SK-N-SH (cell line): ENCODE data around the gene HIRA. TPM values are rescaled to one million over a fixed set of nuclear protein-coding genes. Genes with fewer than 3 reads are reported as not detected.

Source experiments
- CTCF ChIA-PET: fragments of 300-600, 350-600 bp; formaldehyde crosslinking; extraction: SDS; loops from one replicate; lab custom pipeline; 2021; lab: Yijun Ruan, JAX
- POLR2A ChIA-PET: fragments of 350-600 bp; sonication (Branson Sonifier 250); formaldehyde crosslinking; extraction: SDS; loops from one replicate; lab custom pipeline; 2020; ENCODE audit warnings: antibody characterized with exemption, inconsistent platforms; lab: Yijun Ruan, JAX
- DNase-seq: peaks from one replicate; pipeline ENCODE4 v3.0.0; 2012
- H2AFZ ChIP-seq: fragments of 200-600 bp; sonication (generic); 2 replicates; pipeline ENCODE4 v1.8.1; 2016; ENCODE audit warnings: antibody characterized with exemption, mild to moderate bottlenecking, low read depth
- H3F3A ChIP-seq: fragments of 200-600 bp; sonication (generic); replicated peaks from 2 replicates; pipeline ENCODE3; 2016; ENCODE audit warnings: antibody characterized with exemption, mild to moderate bottlenecking; ENCODE audit not compliant: insufficient read depth
- H3K27ac ChIP-seq, 2 experiments: fragments of 200-500 bp in 1 of 2; fragments of 200-600 bp in 1 of 2; sonication (Bioruptor generic) in 1 of 2; sonication (generic), shearing (Covaris generic) in 1 of 2; 2 replicates each; pipeline versions ENCODE4 v1.5.1 to v1.6.1; 2014 to 2016; ENCODE audit warnings: low read depth in 2 of 2, inconsistent platforms in 1 of 2, low read length in 1 of 2, mild to moderate bottlenecking in 1 of 2, mixed read lengths in 1 of 2
- H3K27me3 ChIP-seq: fragments of 200-600 bp; sonication (generic), shearing (Covaris generic); 2 replicates; pipeline ENCODE4 v1.6.1; 2016; ENCODE audit warnings: mixed run types; ENCODE audit not compliant: insufficient read depth
- H3K36me3 ChIP-seq, 2 experiments: fragments of 200-500 bp in 1 of 2; fragments of 200-600 bp in 1 of 2; sonication (Bioruptor generic) in 1 of 2; sonication (generic) in 1 of 2; replicated peaks in 1 of 2; 2 replicates each; pipeline versions ENCODE3 to v1.5.1; 2014 to 2016; ENCODE audit warnings: low read length in 1 of 2, mild to moderate bottlenecking in 1 of 2; ENCODE audit not compliant: insufficient read depth in 2 of 2, control insufficient read depth in 1 of 2
- H3K4me1 ChIP-seq, 2 experiments: fragments of 200-500 bp in 1 of 2; fragments of 200-600 bp in 1 of 2; sonication (Bioruptor generic) in 1 of 2; sonication (generic), shearing (Covaris generic) in 1 of 2; 2 replicates each; pipeline versions ENCODE4 v1.5.1 to v1.6.1; 2014 to 2016; ENCODE audit warnings: low read depth in 1 of 2, low read length in 1 of 2, mixed run types in 1 of 2; ENCODE audit not compliant: insufficient read depth in 2 of 2, control insufficient read depth in 1 of 2
- H3K4me2 ChIP-seq: fragments of 200-600 bp; sonication (generic), shearing (Covaris generic); 2 replicates; pipeline ENCODE4 v1.6.1; 2017; ENCODE audit warnings: mixed run types
- H3K4me3 ChIP-seq, 2 experiments: fragments of 200-500 bp in 1 of 2; fragments of 200-600 bp in 1 of 2; sonication (Bioruptor generic) in 1 of 2; sonication (generic), shearing (Covaris generic) in 1 of 2; 2 replicates each; pipeline versions ENCODE4 v1.5.1 to v1.8.1; 2014 to 2016; ENCODE audit warnings: low read depth in 2 of 2, inconsistent platforms in 1 of 2, low read length in 1 of 2, mild to moderate bottlenecking in 1 of 2, mixed read lengths in 1 of 2, moderate library complexity in 1 of 2
- H3K79me2 ChIP-seq: fragments of 200-600 bp; sonication (generic); 2 replicates; pipeline ENCODE4 v1.8.1; 2017; ENCODE audit warnings: mild to moderate bottlenecking; ENCODE audit not compliant: insufficient read depth
- H3K9ac ChIP-seq: fragments of 200-600 bp; sonication (generic); 2 replicates; pipeline ENCODE4 v1.6.1; 2017; ENCODE audit warnings: mixed run types
- H3K9me2 ChIP-seq: fragments of 200-600 bp; sonication (generic); 2 replicates; pipeline ENCODE4 v1.6.1; 2017; ENCODE audit warnings: mixed run types
- H3K9me3 ChIP-seq: fragments of 200-600 bp; sonication (generic); 2 replicates; pipeline ENCODE4 v1.6.1; 2017; ENCODE audit warnings: mixed run types, mild to moderate bottlenecking, moderate library complexity
- H4K20me1 ChIP-seq: fragments of 200-600 bp; sonication (generic); 2 replicates; pipeline ENCODE4 v1.6.1; 2017; ENCODE audit warnings: mild to moderate bottlenecking, mixed run types; ENCODE audit not compliant: insufficient read depth
- ELF1 ChIP-seq: IDR thresholded peaks from 2 replicates; pipeline ENCODE4 v1.4.0; 2012
- FOSL2 ChIP-seq: IDR thresholded peaks from 2 replicates; pipeline ENCODE4 v1.4.0; 2012; ENCODE audit warnings: low read depth, mild to moderate bottlenecking, moderate library complexity, borderline replicate concordance
- FOXJ3 ChIP-seq: sonication (generic); formaldehyde crosslinking; IDR thresholded peaks from 2 replicates; pipeline ENCODE4 v1.5.1; 2020; ENCODE audit warnings: mild to moderate bottlenecking, missing genetic modification reagents
- MAX ChIP-seq: IDR thresholded peaks from 2 replicates; pipeline ENCODE4 v1.4.0; 2012; ENCODE audit warnings: low read depth
- NRF1 ChIP-seq: IDR thresholded peaks from 2 replicates; pipeline ENCODE4 v1.6.1; 2012; ENCODE audit warnings: low read depth, mild to moderate bottlenecking, low read length
- POLR2AphosphoS5 ChIP-seq: IDR thresholded peaks from 2 replicates; pipeline ENCODE4 v1.6.1; 2012; ENCODE audit warnings: low read depth, low read length
- RAD21 ChIP-seq: IDR thresholded peaks from 2 replicates; pipeline ENCODE4 v1.6.1; 2012; ENCODE audit warnings: mild to moderate bottlenecking, low read length
- RCOR1 ChIP-seq: fragments of 150-350 bp; IDR thresholded peaks from 2 replicates; pipeline ENCODE4 v1.6.1; 2017; ENCODE audit warnings: antibody characterized with exemption, low read length
- RFX5 ChIP-seq: IDR thresholded peaks from 2 replicates; pipeline ENCODE4 v1.6.1; 2012; ENCODE audit warnings: mild to moderate bottlenecking, improper control_type of control experiment, low read length
- RXRA ChIP-seq: IDR thresholded peaks from 2 replicates; pipeline ENCODE4 v1.4.0; 2012; ENCODE audit warnings: low read depth, mild to moderate bottlenecking, borderline replicate concordance
- SIN3A ChIP-seq: IDR thresholded peaks from 2 replicates; pipeline ENCODE4 v1.6.1; 2012; ENCODE audit warnings: low read depth, mild to moderate bottlenecking, low read length, moderate library complexity, borderline replicate concordance
- SMC3 ChIP-seq: IDR thresholded peaks from 2 replicates; pipeline ENCODE4 v1.6.1; 2012; ENCODE audit warnings: low read depth, low read length, improper control_type of control experiment
- TAF1 ChIP-seq: IDR thresholded peaks from 2 replicates; pipeline ENCODE4 v1.6.1; 2012; ENCODE audit warnings: low read depth, mild to moderate bottlenecking, low read length, moderate library complexity, borderline replicate concordance
- TEAD4 ChIP-seq: IDR thresholded peaks from 2 replicates; pipeline ENCODE4 v1.4.0; 2012; ENCODE audit warnings: mild to moderate bottlenecking, borderline replicate concordance; ENCODE audit not compliant: insufficient read depth
- USF1 ChIP-seq: IDR thresholded peaks from 2 replicates; pipeline ENCODE4 v1.4.0; 2012; ENCODE audit warnings: low read depth, borderline replicate concordance
- USF2 ChIP-seq: fragments of 150-350 bp; IDR thresholded peaks from 2 replicates; pipeline ENCODE4 v1.6.1; 2017; ENCODE audit warnings: antibody characterized with exemption, low read length, low read depth, borderline replicate concordance
- WGBS: methylation state at CpG from one replicate; pipeline ENCODE4 v1.1.6; 2017; ENCODE audit warnings: low lambda C conversion rate; 5-methylcytosine and 5-hydroxymethylcytosine counted together
- polyA plus RNA-seq, 3 experiments: library from polyadenylated mRNA; depleted of rRNA; stranded (reverse); fragments of >200 nt; gene quantifications; 2 replicates each; pipeline ENCODE4 v1.2.3, GENCODE V29; 2012
- TF ChIP-seq, protein P1 (sequence below): fragments of 150-350 bp; IDR thresholded peaks from 2 replicates; pipeline ENCODE4 v1.6.1; 2016; ENCODE audit warnings: mild to moderate bottlenecking, low read depth, low read length

HIRA gene
- polyA plus RNA-seq, 1 of the 3 experiments (the other 2 are of a cell fraction) = 21.0 TPM

DNA sequence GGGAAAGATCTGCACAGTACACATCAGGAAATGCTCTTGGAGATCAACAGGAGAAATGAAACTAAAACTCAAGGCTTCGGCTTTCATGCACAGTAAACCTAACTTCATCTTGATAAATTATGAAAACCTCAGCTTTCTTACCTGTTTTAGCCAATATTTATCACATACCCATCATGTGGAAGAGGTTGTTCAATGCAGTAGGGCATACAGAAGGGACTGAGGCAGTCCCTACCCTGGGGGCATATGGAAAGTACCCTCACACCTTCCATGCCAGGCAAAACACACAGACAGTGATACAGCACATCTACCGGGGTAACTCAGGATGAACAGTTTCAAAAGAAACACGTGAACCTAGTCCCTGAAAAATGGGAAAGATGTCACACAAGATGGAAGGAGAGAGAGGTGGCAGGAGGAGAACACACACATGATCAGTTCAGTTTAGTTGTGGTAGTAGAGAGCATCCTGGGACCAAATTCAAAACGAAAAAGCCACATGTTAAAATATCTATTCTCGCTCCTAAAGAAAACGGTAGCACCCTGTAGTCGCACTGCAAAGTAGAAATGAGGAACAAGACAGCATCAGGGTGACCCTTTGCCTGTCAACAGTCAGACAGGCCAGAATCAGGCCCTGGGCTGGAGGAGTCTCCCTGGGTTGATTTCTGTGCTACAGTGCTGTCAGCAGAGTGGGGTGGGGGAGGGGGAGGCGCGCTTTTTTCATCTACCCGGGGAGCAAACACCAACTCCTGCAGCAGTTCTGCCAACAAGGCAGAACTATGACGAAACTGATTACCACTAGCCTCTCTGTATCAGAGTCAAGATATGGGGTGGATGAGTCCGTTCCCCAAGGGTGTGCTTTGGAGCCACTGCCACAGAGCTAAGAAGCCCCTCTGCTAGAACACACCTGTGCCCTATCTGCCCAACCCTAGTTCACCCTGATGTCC is 1.3 kb downstream of the HIRA start (continued):
- TF ChIP-seq MAX = no peak
- TF ChIP-seq, all 33 proteins: peak for 0

- POLR2A ChIA-PET = no interaction called here
- no peak overlapping the region for H3K27ac ChIP-seq
- H3K4me3 ChIP-seq = no peak overlapping the region
- no peak for TF ChIP-seq USF2
- peaks cover 0 to 16% of the 10 kb centered on the region in 2 experiments; a peak in 1 of 4 replicates for H3K4me1 ChIP-seq
- H3K9ac ChIP-seq = no peak overlapping the region
- no peaks in the 10 kb centered on the region for H3K9me3 ChIP-seq
- no peaks in the 10 kb centered on the region for H3K9me2 ChIP-seq
- H3K79me2 ChIP-seq = peaks cover 99% of the 10 kb centered on the region
- 95% methylated on average over 3 of the region's 3 CpGs for WGBS
- H3F3A ChIP-seq = no peaks in the 10 kb centered on the region
- no peaks in the 10 kb centered on the region for H3K36me3 ChIP-seq
- H3K27me3 ChIP-seq = no peaks in the 10 kb centered on the region
- CTCF ChIA-PET = no interaction called here
- no peak overlapping the region for H2AFZ ChIP-seq
- DNase-seq = no peak
- H4K20me1 ChIP-seq = peaks cover 59% of the 10 kb centered on the region
- H3K4me2 ChIP-seq = no peak overlapping the region
Observed at GRCh38 chr22:19424186-19424500, 7.4 kb downstream of the HIRA start.

- Histone ChIP-seq H3K9me3 (no peaks in the 10 kb centered on the region), H3K9me2 (no peaks in the 10 kb centered on the region), H3K4me1 (peaks cover 0 to 16% of the 10 kb centered on the region in 2 experiments; a peak in 1 of 4 replicates), H3K4me3 (no peak overlapping the region), H3K36me3 (no peaks in the 10 kb centered on the region), H3K27ac (no peak overlapping the region), H3K27me3 (no peaks in the 10 kb centered on the region), H4K20me1 (peaks cover 51% of the 10 kb centered on the region), H3F3A (no peaks in the 10 kb centered on the region), H3K9ac (no peak overlapping the region), H3K4me2 (no peak overlapping the region), H2AFZ (no peak overlapping the region), H3K79me2 (peaks cover 99% of the 10 kb centered on the region)
- CTCF ChIA-PET = interaction anchor here (0.9 to 2.1 kb wide), 2 partner anchors 51 to 243 kb away, joined by 3 to 5 read pairs; no protein-coding TSS in a partner anchor
- WGBS = 93% methylated on average over 10 of the region's 11 CpGs
- POLR2A ChIA-PET = interaction anchor here (1.0 kb wide), 1 partner anchor 9 kb away, joined by 3 read pairs; no protein-coding TSS in a partner anchor
- no peak for DNase-seq
- TF ChIP-seq RAD21 (no peak), TAF1 (no peak), TEAD4 (no peak), SMC3 (no peak), SIN3A (no peak), RXRA (no peak), FOSL2 (no peak), NRF1 (no peak), RFX5 (no peak), ELF1 (no peak), USF1 (no peak), RCOR1 (no peak), FOXJ3 (CRISPR knock-in tag) (no peak), POLR2AphosphoS5 (no peak), USF2 (no peak)
- TF ChIP-seq, protein P1, sequence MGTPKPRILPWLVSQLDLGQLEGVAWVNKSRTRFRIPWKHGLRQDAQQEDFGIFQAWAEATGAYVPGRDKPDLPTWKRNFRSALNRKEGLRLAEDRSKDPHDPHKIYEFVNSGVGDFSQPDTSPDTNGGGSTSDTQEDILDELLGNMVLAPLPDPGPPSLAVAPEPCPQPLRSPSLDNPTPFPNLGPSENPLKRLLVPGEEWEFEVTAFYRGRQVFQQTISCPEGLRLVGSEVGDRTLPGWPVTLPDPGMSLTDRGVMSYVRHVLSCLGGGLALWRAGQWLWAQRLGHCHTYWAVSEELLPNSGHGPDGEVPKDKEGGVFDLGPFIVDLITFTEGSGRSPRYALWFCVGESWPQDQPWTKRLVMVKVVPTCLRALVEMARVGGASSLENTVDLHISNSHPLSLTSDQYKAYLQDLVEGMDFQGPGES = no peak
Observed at GRCh38 chr22:19422440-19423301, 8.9 kb downstream of the HIRA start.
